K562 (cell line): ENCODE data around the gene ZNF181. TPM values are rescaled to one million over a fixed set of nuclear protein-coding genes. Genes with fewer than 3 reads are reported as not detected.

Source experiments
- EHMT2 ChIP-seq: fragments of 450-650 bp; IDR thresholded peaks from 2 replicates; pipeline ENCODE4 v1.6.1; 2018; ENCODE audit warnings: antibody characterized with exemption
- ESRRA ChIP-seq: fragments of 450-650 bp; IDR thresholded peaks from 2 replicates; pipeline ENCODE4 v1.6.1; 2014; ENCODE audit warnings: low read depth, mild to moderate bottlenecking, moderate library complexity, borderline replicate concordance
- FOXK2 ChIP-seq, 2 experiments: fragments of 450-650 bp; IDR thresholded peaks in 1 of 2; conservative IDR thresholded peaks in 1 of 2; 2 replicates each; pipeline ENCODE4 v1.6.1; 2016; ENCODE audit warnings: low read depth in 2 of 2, mild to moderate bottlenecking in 1 of 2
- HDAC1 ChIP-seq, 2 experiments: fragments of 450-650 bp; IDR thresholded peaks; 2 replicates each; pipeline ENCODE4 v1.6.1; 2016 to 2017; ENCODE audit warnings: inconsistent platforms in 1 of 2, mild to moderate bottlenecking in 1 of 2, moderate library complexity in 1 of 2
- HDGF ChIP-seq: fragments of 450-650 bp; IDR thresholded peaks from 2 replicates; pipeline ENCODE4 v1.6.1; 2016
- RBFOX2 ChIP-seq: fragments of 200-400 bp; formaldehyde crosslinking; IDR thresholded peaks from 2 replicates; pipeline ENCODE4 v1.6.1; 2017; ENCODE audit warnings: low read depth, mild to moderate bottlenecking, low read length, moderate library complexity
- REST ChIP-seq, 2 experiments: fragments of 450-650 bp; formaldehyde crosslinking in 1 of 2; IDR thresholded peaks; 2 replicates each; pipeline versions ENCODE4 v1.4.0 to v1.6.1; 2014 to 2020; ENCODE audit warnings: mild to moderate bottlenecking in 2 of 2, borderline replicate concordance in 1 of 2, low read depth in 1 of 2
- SMARCA4 ChIP-seq: fragments of 450-650 bp; IDR thresholded peaks from 2 replicates; pipeline ENCODE4 v1.6.1; 2016
- SMARCE1 ChIP-seq: fragments of 450-650 bp; IDR thresholded peaks from 2 replicates; pipeline ENCODE4 v1.7.1; 2016; ENCODE audit warnings: mild to moderate bottlenecking
- ZBTB11 ChIP-seq, 3 experiments: fragments of 200-800 bp in 1 of 3; fragments of 250-450 bp in 1 of 3; fragments of 450-650 bp in 1 of 3; sonication (Bioruptor Pico) in 1 of 3; sonication (Bioruptor generic) in 1 of 3; formaldehyde crosslinking in 1 of 3; IDR thresholded peaks; 2 replicates each; pipeline versions ENCODE4 v1.6.1 to v1.8.0; 2016 to 2022; ENCODE audit warnings: mild to moderate bottlenecking in 2 of 3, missing genetic modification characterization in 2 of 3, missing compliant biosample characterization in 1 of 3, moderate library complexity in 1 of 3
- ZBTB7A ChIP-seq: IDR thresholded peaks from 2 replicates; pipeline ENCODE4 v1.6.1; 2011; ENCODE audit warnings: low read depth, mild to moderate bottlenecking, low read length, moderate library complexity, borderline replicate concordance; ENCODE audit not compliant: control insufficient read depth
- ZNF133 ChIP-seq: fragments of 250-450 bp; sonication (Bioruptor Pico); IDR thresholded peaks from 2 replicates; pipeline ENCODE4 v1.4.0; 2020; ENCODE audit warnings: mild to moderate bottlenecking
- ZNF431 ChIP-seq: sonication (generic); formaldehyde crosslinking; IDR thresholded peaks from 2 replicates; pipeline ENCODE4 v1.8.0; 2022; ENCODE audit warnings: mild to moderate bottlenecking, missing genetic modification reagents
- ZNF507 ChIP-seq: conservative IDR thresholded peaks from 2 replicates; pipeline ENCODE4 v1.6.1; 2017; ENCODE audit warnings: missing genetic modification characterization, missing compliant biosample characterization
- polyA plus RNA-seq, 8 experiments: library from polyadenylated mRNA; depleted of rRNA in 4 of 8; stranded (reverse) in 5 of 8; unstranded in 3 of 8; fragments of >200 nt; fragmentation: Nextera tagmentation in 2 of 8; fragmentation: Illumina TruSeq in 1 of 8; extraction: Ambion mirVana in 2 of 8; extraction: Trizol in 1 of 8; gene quantifications; 2 replicates each; pipeline versions ENCODE4 v1.2.1 to v1.2.3, GENCODE V29; 2011 to 2014; ENCODE audit warnings: inconsistent platforms in 1 of 8, missing spikeins in 1 of 8
- total RNA-seq, 7 experiments: library from RNA; depleted of rRNA in 6 of 7; stranded (reverse); fragments of >200 nt in 6 of 7; fragmentation: Illumina TruSeq in 2 of 7; extraction: Trizol in 2 of 7; gene quantifications; 2 replicates each; pipeline versions ENCODE4 v1.2.1 to v1.2.3, GENCODE V29; 2011 to 2021; ENCODE audit warnings: low replicate concordance in 1 of 7

ZNF181 gene
- total and polyA plus RNA-seq, 9 of the 15 experiments (the other 6 are each of a cell fraction or from before 2014, with no cell fraction given), result 4.3 to 20.3 (median 12.1) TPM

GRCh38 chr19:34731019-34731829 is 2.8 kb upstream of the ZNF181 start (continued):
- TF ChIP-seq REST (IDR thresholded peaks at IDR 0.05; ENCODE audit: borderline replicate concordance) (peak; percentile 95), REST (CRISPR knock-in tag; IDR thresholded peaks at IDR 0.05; ENCODE audit: low read depth) (peak; percentile 88), EHMT2 (peak; percentile 86), ESRRA (0 out of 2 replicates have a peak, but pooled peaks have one; percentile 10), SMARCA4 (peak; percentile 72), ZBTB7A (0 out of 2 replicates have a peak, but pooled peaks have one; percentile 23), FOXK2 (conservative IDR thresholded peaks at IDR 0.05 in 1 of 2, IDR thresholded peaks at IDR 0.05 in 1 of 2; ENCODE audit: low read depth in 2 of 2) (0 out of 4 replicates have a peak, but pooled peaks of 1 of the 2 experiments have one; percentile 58), ZNF431 (CRISPR knock-in tag) (no peak), ZNF507 (tag) (no peak), SMARCE1 (peak; percentile 60; the same call in 1 of the 2 replicates), ZNF133 (CRISPR knock-in tag) (no peak), ZBTB11 (CRISPR knock-in tag; IDR thresholded peaks at IDR 0.05) (0 out of 6 replicates have a peak, but pooled peaks of 1 of the 3 experiments have one; percentile 45), HDGF (0 out of 2 replicates have a peak, but pooled peaks have one; percentile 65), RBFOX2 (0 out of 2 replicates have a peak, but pooled peaks have one; percentile 21), HDAC1 (IDR thresholded peaks at IDR 0.05) (peak in 1 of 2 experiments; percentile 66; a peak in 2 of 4 replicates)
